Measurements from ENCODE around the gene SHLD2. TPM values are rescaled to one million over a fixed set of nuclear protein-coding genes. Genes with fewer than 3 reads are reported as not detected.

Gene SHLD2
- total and polyA plus RNA-seq, 2 of the 4 experiments (the other 2 are of a cell fraction), result 10.6 to 19.9 TPM

- H4K5ac ChIP-seq (ENCODE audit: low read depth, low read length), result no peak overlapping the region
- DNase-seq, result no peak
- H2AFZ ChIP-seq (replicated peaks; ENCODE audit: low read length, poor library complexity), result no peak overlapping the region
- no peak overlapping the region for H2AK9ac ChIP-seq (replicated peaks; ENCODE audit: low read depth, low read length, poor library complexity)
- no peak overlapping the region for H3K9ac ChIP-seq (ENCODE audit: low read depth, low read length)
- WGBS, 2 experiments (ENCODE audit: extremely low coverage in 2 of 2, insufficient read length in 1 of 2), result no CpG with 5 or more reads among the region's 1 CpG
- POLR2A ChIA-PET (ENCODE audit: unreplicated experiment), result no interaction called here
- no peak overlapping the region for H2BK120ac ChIP-seq (ENCODE audit: low read depth, low read length)
- H3K23ac ChIP-seq (ENCODE audit: low read depth, low read length), result no peak overlapping the region
- H3K4me3 ChIP-seq (ENCODE audit: insufficient read depth, low read depth, low read length), result no peak overlapping the region
- dilution Hi-C loops (cut with HindIII; ENCODE audit: low sequenced_read_pairs, unreplicated experiment), result no loop called here
- H2AK5ac ChIP-seq (ENCODE audit: low read depth, low read length), result no peak overlapping the region
- no peak overlapping the region for H3K14ac ChIP-seq (replicated peaks; ENCODE audit: low read depth, low read length)
- no peak overlapping the region for H2BK20ac ChIP-seq (ENCODE audit: low read depth, low read length)
- H3K36me3 ChIP-seq (ENCODE audit: control insufficient read depth, insufficient read depth, low read length), result peaks cover 42% of the 10 kb centered on the region
- H4K20me1 ChIP-seq (ENCODE audit: insufficient read depth, low read length), result no peaks in the 10 kb centered on the region
- H3K4me1 ChIP-seq (ENCODE audit: control insufficient read depth, insufficient read depth, low read length), result no peaks in the 10 kb centered on the region
- H2BK15ac ChIP-seq (ENCODE audit: low read depth, low read length), result no peak overlapping the region
- no peaks in the 10 kb centered on the region for H3K9me1 ChIP-seq (ENCODE audit: insufficient read depth, low read length)
- peaks cover 7 to 13% of the 10 kb centered on the region in 2 experiments; a peak in 2 of 4 replicates for H3K79me1 ChIP-seq (ENCODE audit: low read depth in 1 of 2, low read length in 2 of 2)
- H3K18ac ChIP-seq (ENCODE audit: low read depth, low read length), result no peak overlapping the region
- in situ Hi-C loops (cut with MboI; ENCODE audit: low sequenced_read_pairs), result no loop called here
- no peak for TF ChIP-seq SMC3 (IDR thresholded peaks at IDR 0.05; ENCODE audit: low read depth, low read length)
- TF ChIP-seq NFE2L2 (IDR thresholded peaks at IDR 0.05; ENCODE audit: low read depth, low read length), result no peak
- no peak for TF ChIP-seq CTCF (conservative IDR thresholded peaks at IDR 0.05; ENCODE audit: low read depth, low read length)
- no peak for TF ChIP-seq RCOR1 (IDR thresholded peaks at IDR 0.05; ENCODE audit: insufficient replicate concordance, low read length)
- TF ChIP-seq MAZ (IDR thresholded peaks at IDR 0.05; ENCODE audit: borderline replicate concordance, low read depth, low read length), result no peak
- no peak for TF ChIP-seq MAFK (IDR thresholded peaks at IDR 0.05; ENCODE audit: low read depth, low read length)
- H3K4me2 ChIP-seq (ENCODE audit: low read depth, low read length), result no peak overlapping the region
- no TSS peak for BruUV-seq (replicated peaks)
- intact Hi-C loops (cut with micrococcal nuclease), result no loop called here
- no peak overlapping the region for H4K8ac ChIP-seq (ENCODE audit: low read depth in 2 of 2, low read length in 2 of 2)
- no peak overlapping the region for H4K91ac ChIP-seq (ENCODE audit: insufficient read depth, low read depth, low read length)
- no peak for ATAC-seq (ENCODE audit: low read depth)
- no peaks in the 10 kb centered on the region for H3K9me3 ChIP-seq (ENCODE audit: control insufficient read depth, insufficient read depth, low read length)
- H3K4ac ChIP-seq (ENCODE audit: low read depth, low read length), result no peak overlapping the region
- no peak overlapping the region for H3K56ac ChIP-seq (ENCODE audit: extremely low read depth, insufficient read depth, low read length)
- H3K27ac ChIP-seq (ENCODE audit: insufficient read depth, low read length), result no peak overlapping the region
- no peaks in the 10 kb centered on the region for H3K27me3 ChIP-seq (ENCODE audit: control insufficient read depth, insufficient read depth, low read length)
- no peak overlapping the region for H2BK5ac ChIP-seq (ENCODE audit: low read depth, low read length, poor library complexity, severe bottlenecking)
- CTCF ChIA-PET, result no interaction called here
These were observed 26.7 kb upstream of the SHLD2 start for GRCh38 chr10:87068281-87068680.
